GM12878 (cell line): ENCODE results near the gene OR52M1. TPM values are rescaled to one million over a fixed set of nuclear protein-coding genes. Genes with fewer than 3 reads are reported as not detected.

Source experiments
- ATAC-seq: fragments of 200-7000 bp; cut with Tn5 transposase; 3 replicates; pipeline ENCODE4 v1.9.1; 2020; ENCODE audit warnings: mild to moderate bottlenecking, moderate library complexity
- BruUV-seq: library from RNA; stranded (reverse); fragments of 400-500 nt; replicated peaks from 2 replicates; lab custom pipeline; 2021; lab: Mats Ljungman, UMichigan
- CTCF ChIA-PET: fragments of 300-600 bp; sonication (Branson Sonifier 250); formaldehyde crosslinking; extraction: SDS; loops from one replicate; lab custom pipeline; 2021; ENCODE audit warnings: inconsistent platforms; lab: Yijun Ruan, JAX
- POLR2A ChIA-PET: fragments of 350-600 bp; formaldehyde crosslinking; extraction: SDS; loops from one replicate; lab custom pipeline; 2021; ENCODE audit warnings: inconsistent platforms; lab: Charles Lee
- RAD21 ChIA-PET: fragments of 300-600 bp; sonication (Branson Sonifier 250); formaldehyde crosslinking; loops from one replicate; lab custom pipeline; 2023; ENCODE audit warnings: antibody characterized with exemption; ENCODE audit not compliant: unreplicated experiment; lab: Charles Lee
- SMC1A ChIA-PET: fragments of 300-600 bp; sonication (Branson Sonifier 250); formaldehyde crosslinking; loops from one replicate; lab custom pipeline; 2023; ENCODE audit not compliant: unreplicated experiment, uncharacterized antibody; lab: Charles Lee
- DNase-seq: peaks from one replicate; pipeline ENCODE4 v3.0.0-alpha.2; 2011; ENCODE audit warnings: low read depth, low spot score
- FAIRE-seq: peaks from 3 replicates; lab custom pipeline; 2011; peaks lifted over from hg19 to GRCh38; lab: Jason Lieb, UNC
- H2AFZ ChIP-seq: 2 replicates; pipeline ENCODE4 v1.6.0; 2011; ENCODE audit warnings: low read depth, low read length, control low read depth; ENCODE audit not compliant: control insufficient read depth
- H3K27ac ChIP-seq: 2 replicates; pipeline ENCODE4 v1.5.1; 2011; ENCODE audit warnings: control low read depth; ENCODE audit not compliant: control insufficient read depth, insufficient read depth
- H3K27me3 ChIP-seq, 2 experiments: replicated peaks in 1 of 2; 2 replicates each; pipeline versions ENCODE4 v1.6.0 to v1.6.1; 2011; ENCODE audit warnings: low read length in 1 of 2; ENCODE audit not compliant: control insufficient read depth in 2 of 2, insufficient read depth in 2 of 2
- H3K36me3 ChIP-seq, 2 experiments: 2 replicates each; pipeline ENCODE4 v1.5.1; 2011; ENCODE audit warnings: low read length in 1 of 2; ENCODE audit not compliant: control insufficient read depth in 2 of 2, insufficient read depth in 2 of 2
- H3K4me1 ChIP-seq: 2 replicates; pipeline ENCODE4 v1.6.1; 2011; ENCODE audit warnings: mild to moderate bottlenecking, low read length, moderate library complexity, mixed read lengths; ENCODE audit not compliant: control insufficient read depth, insufficient read depth
- H3K4me2 ChIP-seq: 2 replicates; pipeline ENCODE4 v1.6.0; 2011; ENCODE audit warnings: control low read depth; ENCODE audit not compliant: control insufficient read depth, insufficient read depth
- H3K4me3 ChIP-seq: fragments of 200-600 bp; sonication (generic); 2 replicates; pipeline ENCODE4 v1.5.1; 2016
- H3K79me2 ChIP-seq: 2 replicates; pipeline ENCODE4 v1.6.0; 2011; ENCODE audit warnings: low read length; ENCODE audit not compliant: control insufficient read depth, insufficient read depth
- H3K9ac ChIP-seq: 2 replicates; pipeline ENCODE4 v1.8.0; 2011; ENCODE audit warnings: low read length, control low read depth, mixed read lengths; ENCODE audit not compliant: control insufficient read depth, insufficient read depth
- H3K9me3 ChIP-seq: replicated peaks from 3 replicates; pipeline ENCODE4 v1.5.1; 2011; ENCODE audit warnings: mild to moderate bottlenecking, low read length; ENCODE audit not compliant: control insufficient read depth, insufficient read depth
- H4K20me1 ChIP-seq: 2 replicates; pipeline ENCODE4 v1.6.0; 2011; ENCODE audit not compliant: control insufficient read depth, insufficient read depth
- NFYB ChIP-seq: IDR thresholded peaks from 2 replicates; pipeline ENCODE4 v1.6.1; 2011; ENCODE audit warnings: low read depth, mild to moderate bottlenecking, low read length, improper control_type of control experiment, moderate library complexity; ENCODE audit not compliant: insufficient read depth
- NRF1 ChIP-seq: conservative IDR thresholded peaks from 2 replicates; pipeline ENCODE4 v1.6.1; 2011; ENCODE audit warnings: mild to moderate bottlenecking, low read depth, low read length, improper control_type of control experiment
- REST ChIP-seq: IDR thresholded peaks from 2 replicates; pipeline ENCODE4 v1.6.1; 2012; ENCODE audit warnings: mild to moderate bottlenecking, low read depth, low read length
- WGBS: methylation state at CpG from one replicate; pipeline ENCODE4 v1.1.6; 2016; ENCODE audit warnings: low lambda C conversion rate; ENCODE audit not compliant: insufficient replicate concordance, insufficient coverage; ENCODE audit errors: missing lambda C conversion rate; 5-methylcytosine and 5-hydroxymethylcytosine counted together
- in situ Hi-C: fragments of 300-500 bp; cut with MboI; formaldehyde crosslinking; loops from 9 replicates; pipeline ENCODE4 v1.14.3; 2018; ENCODE audit warnings: mixed read lengths
- intact Hi-C: fragments of 100-400 bp; cut with micrococcal nuclease; formaldehyde crosslinking; loops from one replicate; pipeline ENCODE4 v1.14.2; 2022; ENCODE audit not compliant: unreplicated experiment
- polyA plus RNA-seq, 11 experiments: library from polyadenylated mRNA; depleted of rRNA in 4 of 11; unstranded in 6 of 11; stranded (reverse) in 5 of 11; fragments of >200 nt; fragmentation: Nextera tagmentation in 4 of 11; fragmentation: Illumina TruSeq in 1 of 11; extraction: Ambion mirVana in 4 of 11; extraction: Trizol in 1 of 11; gene quantifications; 1 replicate in 1 of 11; 2 replicates in 10 of 11; pipeline versions ENCODE4 v1.2.1 to v1.2.3, GENCODE V29; 2011 to 2016; ENCODE audit warnings: inconsistent platforms in 2 of 11, missing spikeins in 2 of 11, low read depth in 1 of 11
- total RNA-seq, 4 experiments: library from RNA; depleted of rRNA in 3 of 4; stranded (reverse); fragments of >200 nt in 3 of 4; fragmentation: Illumina TruSeq in 1 of 4; extraction: Trizol in 1 of 4; gene quantifications; 2 replicates each; pipeline versions ENCODE4 v1.2.1 to v1.2.3, GENCODE V29; 2013 to 2021

Gene OR52M1
- total and polyA plus RNA-seq, 10 of the 15 experiments (the other 5 are each of a cell fraction or from before 2014, with no cell fraction given): not detected

GRCh38 chr11:4593739-4594138 is 48.7 kb downstream of the OR52M1 start, which contains the start of gene OR52I1:
Gene OR52I1 (plus strand): TSS chr11:4594039. CDS start chr11:4594039, 0 bp downstream.
- no peak for TF ChIP-seq NFYB
- no peak for TF ChIP-seq REST
- TF ChIP-seq NRF1: no peak
- TF ChIP-seq, all 136 proteins: peak for 0
- FAIRE-seq: no peak
- Histone ChIP-seq H3K4me1 (no peaks in the 10 kb centered on the region), H3K27me3 (no peaks in the 10 kb centered on the region), H3K36me3 (peaks cover 0 to 3% of the 10 kb centered on the region in 2 experiments; a peak in 1 of 4 replicates), H3K9ac (no peak within 1 kb of the TSS), H3K4me2 (no peak within 1 kb of the TSS), H2AFZ (no peak within 1 kb of the TSS), H3K9me3 (no peaks in the 10 kb centered on the region), H4K20me1 (no peaks in the 10 kb centered on the region), H3K4me3 (no peak within 1 kb of the TSS), H3K27ac (no peak within 1 kb of the TSS), H3K79me2 (no peaks in the 10 kb centered on the region)
- SMC1A ChIA-PET: interaction anchor here (1.2 kb wide), 1 partner anchor 10 kb away, joined by 3 read pairs; no protein-coding TSS in a partner anchor
- no peak for ATAC-seq
- 88% methylated on average over 1 of the region's 1 CpG for WGBS
- in situ Hi-C loops: no loop called here
- POLR2A ChIA-PET: no interaction called here
- BruUV-seq: no TSS peak
- CTCF ChIA-PET: interaction anchor here (1.2 kb wide), 1 partner anchor 14 kb away, joined by 4 read pairs; no protein-coding TSS in a partner anchor
- RAD21 ChIA-PET: no interaction called here
- intact Hi-C loops: no loop called here
- no peak for DNase-seq

Other genes starting within 250 kb of the OR52M1 start
Only the 7 nearest of the 12 such genes appear.
- not detected in 2 replicates for gene OR52K2, start 95.9 kb upstream of the OR52M1 start, total RNA-seq (2014; rRNA removed)
- gene OR52K2, start 95.9 kb upstream of the OR52M1 start, total RNA-seq (2014; rRNA removed; fragmentation: Illumina TruSeq; extraction: Trizol): not detected in 2 replicates
- not detected in 2 replicates for gene OR52K2, start 95.9 kb upstream of the OR52M1 start, total RNA-seq (2021)
- not detected in 2 replicates for gene OR52K2, start 95.9 kb upstream of the OR52M1 start, polyA plus RNA-seq (2011; rRNA removed)
- not detected in 2 replicates for gene OR52K2, start 95.9 kb upstream of the OR52M1 start, polyA plus RNA-seq (2014; fragmentation: Illumina TruSeq; extraction: Trizol)
- not detected for gene OR52K2, start 95.9 kb upstream of the OR52M1 start, polyA plus RNA-seq (2014; fragmentation: Nextera tagmentation; extraction: Ambion mirVana)
- gene OR52K2, start 95.9 kb upstream of the OR52M1 start, polyA plus RNA-seq (2014; rRNA removed): not detected in 2 replicates
- not detected for gene OR52K2, start 95.9 kb upstream of the OR52M1 start, polyA plus RNA-seq (2016; fragmentation: Nextera tagmentation; extraction: Ambion mirVana)
- gene OR52K1, start 62.5 kb upstream of the OR52M1 start, total RNA-seq (2014; rRNA removed): not detected in 2 replicates
- gene OR52K1, start 62.5 kb upstream of the OR52M1 start, total RNA-seq (2014; rRNA removed; fragmentation: Illumina TruSeq; extraction: Trizol): not detected in 2 replicates
- not detected in 2 replicates for gene OR52K1, start 62.5 kb upstream of the OR52M1 start, total RNA-seq (2021)
- gene OR52K1, start 62.5 kb upstream of the OR52M1 start, polyA plus RNA-seq (2011; rRNA removed): not detected in 2 replicates
- gene OR52K1, start 62.5 kb upstream of the OR52M1 start, polyA plus RNA-seq (2014; fragmentation: Illumina TruSeq; extraction: Trizol): not detected in 2 replicates
- not detected for gene OR52K1, start 62.5 kb upstream of the OR52M1 start, polyA plus RNA-seq (2014; fragmentation: Nextera tagmentation; extraction: Ambion mirVana)
- gene OR52K1, start 62.5 kb upstream of the OR52M1 start, polyA plus RNA-seq (2014; rRNA removed): not detected in 2 replicates
- gene OR52K1, start 62.5 kb upstream of the OR52M1 start, polyA plus RNA-seq (2016; fragmentation: Nextera tagmentation; extraction: Ambion mirVana): not detected
- gene OR52I2, start 36.6 kb downstream of the OR52M1 start, total RNA-seq (2014; rRNA removed): not detected in 2 replicates
- not detected in 2 replicates for gene OR52I2, start 36.6 kb downstream of the OR52M1 start, total RNA-seq (2014; rRNA removed; fragmentation: Illumina TruSeq; extraction: Trizol)
- not detected in 2 replicates for gene OR52I2, start 36.6 kb downstream of the OR52M1 start, total RNA-seq (2021)
- gene OR52I2, start 36.6 kb downstream of the OR52M1 start, polyA plus RNA-seq (2011; rRNA removed): not detected in 2 replicates
- gene OR52I2, start 36.6 kb downstream of the OR52M1 start, polyA plus RNA-seq (2014; fragmentation: Illumina TruSeq; extraction: Trizol): not detected in 2 replicates
- not detected for gene OR52I2, start 36.6 kb downstream of the OR52M1 start, polyA plus RNA-seq (2014; fragmentation: Nextera tagmentation; extraction: Ambion mirVana)
- gene OR52I2, start 36.6 kb downstream of the OR52M1 start, polyA plus RNA-seq (2014; rRNA removed): not detected in 2 replicates
- gene OR52I2, start 36.6 kb downstream of the OR52M1 start, polyA plus RNA-seq (2016; fragmentation: Nextera tagmentation; extraction: Ambion mirVana): under 1 TPM; 0.04 to 0.05 TPM
- not detected in 2 replicates for gene OR52I1, start 48.8 kb downstream of the OR52M1 start, total RNA-seq (2014; rRNA removed)
- gene OR52I1, start 48.8 kb downstream of the OR52M1 start, total RNA-seq (2014; rRNA removed; fragmentation: Illumina TruSeq; extraction: Trizol): not detected in 2 replicates
- gene OR52I1, start 48.8 kb downstream of the OR52M1 start, total RNA-seq (2021): not detected in 2 replicates
- not detected in 2 replicates for gene OR52I1, start 48.8 kb downstream of the OR52M1 start, polyA plus RNA-seq (2011; rRNA removed)
- gene OR52I1, start 48.8 kb downstream of the OR52M1 start, polyA plus RNA-seq (2014; fragmentation: Illumina TruSeq; extraction: Trizol): not detected in 2 replicates
- gene OR52I1, start 48.8 kb downstream of the OR52M1 start, polyA plus RNA-seq (2014; fragmentation: Nextera tagmentation; extraction: Ambion mirVana): not detected
- not detected in 2 replicates for gene OR52I1, start 48.8 kb downstream of the OR52M1 start, polyA plus RNA-seq (2014; rRNA removed)
- not detected for gene OR52I1, start 48.8 kb downstream of the OR52M1 start, polyA plus RNA-seq (2016; fragmentation: Nextera tagmentation; extraction: Ambion mirVana)
- gene TRIM68, start 63.0 kb downstream of the OR52M1 start, total RNA-seq (2014; rRNA removed): 9.5 and 10.5 TPM in 2 replicates
- 7.0 and 7.6 TPM in 2 replicates for gene TRIM68, start 63.0 kb downstream of the OR52M1 start, total RNA-seq (2014; rRNA removed; fragmentation: Illumina TruSeq; extraction: Trizol)
- 11.2 and 13.7 TPM in 2 replicates for gene TRIM68, start 63.0 kb downstream of the OR52M1 start, total RNA-seq (2021)
- 4.8 and 7.0 TPM in 2 replicates for gene TRIM68, start 63.0 kb downstream of the OR52M1 start, polyA plus RNA-seq (2011; rRNA removed)
- gene TRIM68, start 63.0 kb downstream of the OR52M1 start, polyA plus RNA-seq (2014; fragmentation: Illumina TruSeq; extraction: Trizol): 10.6 and 12.6 TPM in 2 replicates
- 1 to 10 TPM; 3.3 to 5.4 TPM for gene TRIM68, start 63.0 kb downstream of the OR52M1 start, polyA plus RNA-seq (2014; fragmentation: Nextera tagmentation; extraction: Ambion mirVana)
- 7.5 and 8.0 TPM in 2 replicates for gene TRIM68, start 63.0 kb downstream of the OR52M1 start, polyA plus RNA-seq (2014; rRNA removed)
- 1 to 10 TPM; 8.9 to 9.2 TPM for gene TRIM68, start 63.0 kb downstream of the OR52M1 start, polyA plus RNA-seq (2016; fragmentation: Nextera tagmentation; extraction: Ambion mirVana)
- 0.06 TPM in 1 of 2 replicates, not detected in the other for gene OR51D1, start 92.3 kb downstream of the OR52M1 start, total RNA-seq (2014; rRNA removed)
- not detected in 2 replicates for gene OR51D1, start 92.3 kb downstream of the OR52M1 start, total RNA-seq (2014; rRNA removed; fragmentation: Illumina TruSeq; extraction: Trizol)
- gene OR51D1, start 92.3 kb downstream of the OR52M1 start, total RNA-seq (2021): not detected in 2 replicates
- not detected in 2 replicates for gene OR51D1, start 92.3 kb downstream of the OR52M1 start, polyA plus RNA-seq (2011; rRNA removed)
- not detected in 2 replicates for gene OR51D1, start 92.3 kb downstream of the OR52M1 start, polyA plus RNA-seq (2014; fragmentation: Illumina TruSeq; extraction: Trizol)
- not detected for gene OR51D1, start 92.3 kb downstream of the OR52M1 start, polyA plus RNA-seq (2014; fragmentation: Nextera tagmentation; extraction: Ambion mirVana)
- 0.03 TPM in 1 of 2 replicates, not detected in the other for gene OR51D1, start 92.3 kb downstream of the OR52M1 start, polyA plus RNA-seq (2014; rRNA removed)
- not detected for gene OR51D1, start 92.3 kb downstream of the OR52M1 start, polyA plus RNA-seq (2016; fragmentation: Nextera tagmentation; extraction: Ambion mirVana)
- gene OR51E1, start 98.8 kb downstream of the OR52M1 start, total RNA-seq (2014; rRNA removed): not detected in 2 replicates
- not detected in 2 replicates for gene OR51E1, start 98.8 kb downstream of the OR52M1 start, total RNA-seq (2014; rRNA removed; fragmentation: Illumina TruSeq; extraction: Trizol)
- not detected in 2 replicates for gene OR51E1, start 98.8 kb downstream of the OR52M1 start, total RNA-seq (2021)
- not detected in 2 replicates for gene OR51E1, start 98.8 kb downstream of the OR52M1 start, polyA plus RNA-seq (2011; rRNA removed)
- gene OR51E1, start 98.8 kb downstream of the OR52M1 start, polyA plus RNA-seq (2014; fragmentation: Illumina TruSeq; extraction: Trizol): not detected in 2 replicates
- gene OR51E1, start 98.8 kb downstream of the OR52M1 start, polyA plus RNA-seq (2014; fragmentation: Nextera tagmentation; extraction: Ambion mirVana): not detected
- gene OR51E1, start 98.8 kb downstream of the OR52M1 start, polyA plus RNA-seq (2014; rRNA removed): not detected in 2 replicates
- gene OR51E1, start 98.8 kb downstream of the OR52M1 start, polyA plus RNA-seq (2016; fragmentation: Nextera tagmentation; extraction: Ambion mirVana): not detected